Measurements from ENCODE around the gene FBXO3.

DNA sequence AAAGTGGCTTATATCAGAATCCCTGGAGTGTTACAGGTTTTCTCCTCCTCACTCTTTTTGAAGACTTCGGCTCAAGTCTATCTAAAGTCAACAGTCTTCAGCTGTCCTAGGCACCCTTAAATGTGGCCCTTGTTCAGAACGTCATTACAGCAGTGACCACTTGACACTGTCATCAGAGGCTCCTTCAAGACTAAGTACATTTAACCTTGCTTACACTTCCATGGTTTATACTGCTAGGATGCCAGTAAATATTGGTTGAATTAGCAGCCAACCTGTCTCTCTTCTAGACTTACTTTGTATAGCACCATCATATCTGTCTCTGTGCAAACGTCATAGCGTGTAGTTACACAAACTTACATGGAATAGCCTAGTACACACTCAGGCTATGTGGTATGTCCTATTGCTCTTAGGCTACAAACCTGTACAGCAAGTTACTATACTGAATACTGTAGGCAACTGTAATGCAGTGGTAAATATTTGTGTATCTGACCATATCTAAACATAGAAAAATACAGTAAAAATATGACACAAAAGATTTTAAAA, 60.4 kb downstream of the FBXO3 start:
- no peak for TF ChIP-seq POLR2A (IDR thresholded peaks at IDR 0.05)
- TF ChIP-seq, protein P1, sequence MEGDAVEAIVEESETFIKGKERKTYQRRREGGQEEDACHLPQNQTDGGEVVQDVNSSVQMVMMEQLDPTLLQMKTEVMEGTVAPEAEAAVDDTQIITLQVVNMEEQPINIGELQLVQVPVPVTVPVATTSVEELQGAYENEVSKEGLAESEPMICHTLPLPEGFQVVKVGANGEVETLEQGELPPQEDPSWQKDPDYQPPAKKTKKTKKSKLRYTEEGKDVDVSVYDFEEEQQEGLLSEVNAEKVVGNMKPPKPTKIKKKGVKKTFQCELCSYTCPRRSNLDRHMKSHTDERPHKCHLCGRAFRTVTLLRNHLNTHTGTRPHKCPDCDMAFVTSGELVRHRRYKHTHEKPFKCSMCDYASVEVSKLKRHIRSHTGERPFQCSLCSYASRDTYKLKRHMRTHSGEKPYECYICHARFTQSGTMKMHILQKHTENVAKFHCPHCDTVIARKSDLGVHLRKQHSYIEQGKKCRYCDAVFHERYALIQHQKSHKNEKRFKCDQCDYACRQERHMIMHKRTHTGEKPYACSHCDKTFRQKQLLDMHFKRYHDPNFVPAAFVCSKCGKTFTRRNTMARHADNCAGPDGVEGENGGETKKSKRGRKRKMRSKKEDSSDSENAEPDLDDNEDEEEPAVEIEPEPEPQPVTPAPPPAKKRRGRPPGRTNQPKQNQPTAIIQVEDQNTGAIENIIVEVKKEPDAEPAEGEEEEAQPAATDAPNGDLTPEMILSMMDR (IDR thresholded peaks at IDR 0.05): no peak

Measured in Peyer's patch (tissue), 4 donors.